Urothelium cell line (cell line): Measurements from ENCODE around the gene CCDC148.

Experiments used
- DNase-seq: peaks from one replicate; pipeline ENCODE4 v3.0.0; 2011; ENCODE audit warnings: low spot score, mixed read lengths
- FAIRE-seq: peaks from 2 replicates; lab custom pipeline; 2011; peaks lifted over from hg19 to GRCh38; lab: Jason Lieb, UNC

Gene CCDC148

GRCh38 chr2:158131919-158132566 is 324.5 kb downstream of the CCDC148 start:
- FAIRE-seq = no peak
- no peak for DNase-seq

GRCh38 chr2:158131483-158131912 is 325.1 kb downstream of the CCDC148 start:
- FAIRE-seq = no peak
- no peak for DNase-seq

GRCh38 chr2:158130832-158131473 is 325.6 kb downstream of the CCDC148 start:
- FAIRE-seq = no peak
- no peak for DNase-seq

DNA sequence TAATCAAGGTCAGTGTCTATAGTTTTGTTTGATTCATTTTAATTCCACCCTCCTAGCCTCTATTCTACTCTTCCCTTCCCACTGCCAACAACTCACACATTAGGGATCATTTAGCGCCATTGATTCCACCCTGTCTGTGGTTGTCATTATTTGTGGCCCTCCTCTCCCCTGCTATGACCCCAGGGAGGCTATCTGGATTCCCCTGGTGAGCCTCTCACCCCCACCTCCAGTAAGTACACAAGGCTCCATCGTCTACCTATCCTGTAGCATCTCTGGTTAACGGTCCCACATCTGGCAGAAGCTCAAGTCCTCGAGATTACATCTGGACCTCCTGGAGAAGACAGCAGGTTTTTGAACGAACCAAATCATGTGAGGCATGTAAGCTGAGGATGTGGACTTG is 327.5 kb downstream of the CCDC148 start:
- DNase-seq (no peak), FAIRE-seq (no peak)

DNA sequence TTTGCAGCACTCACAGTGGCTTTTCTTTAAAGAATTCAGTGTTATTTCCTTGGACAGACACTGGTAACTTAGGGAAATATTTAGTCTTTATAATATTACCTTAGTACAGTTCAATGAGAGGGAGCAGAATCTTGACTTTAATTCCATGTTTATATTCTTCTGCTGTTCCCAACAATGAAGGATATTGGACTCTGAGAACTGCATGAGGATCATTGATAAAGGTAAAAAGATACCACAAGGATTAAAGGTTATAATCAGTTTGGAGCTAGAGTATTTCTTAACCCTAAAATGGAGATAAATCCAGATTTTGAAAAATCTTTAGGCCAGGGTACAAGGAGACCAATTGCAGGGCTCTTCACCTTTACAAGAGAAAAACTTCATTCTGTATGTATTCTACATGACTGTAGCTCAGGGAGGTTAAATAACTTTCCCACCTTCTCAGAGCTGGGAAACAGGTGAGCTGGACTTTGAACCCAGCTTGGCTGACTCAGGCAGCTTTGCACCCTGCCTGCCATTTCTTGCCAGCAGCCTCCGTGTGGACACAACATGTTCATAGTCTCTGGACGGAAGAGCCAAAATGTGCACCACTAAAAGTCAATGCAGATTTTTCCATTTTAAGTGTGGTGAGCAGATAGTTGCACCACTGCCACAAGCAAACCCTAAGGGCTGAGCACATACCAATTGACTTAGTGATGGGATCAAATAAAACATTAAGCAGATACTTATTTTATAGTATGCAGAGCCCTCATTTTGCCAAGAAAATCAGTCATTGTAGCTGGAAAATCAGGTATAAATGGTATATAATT is 328.2 kb downstream of the CCDC148 start:
- DNase-seq (no peak), FAIRE-seq (no peak)

GRCh38 chr2:158127380-158127804 is 329.2 kb downstream of the CCDC148 start:
- no peak for DNase-seq
- FAIRE-seq = no peak

DNA sequence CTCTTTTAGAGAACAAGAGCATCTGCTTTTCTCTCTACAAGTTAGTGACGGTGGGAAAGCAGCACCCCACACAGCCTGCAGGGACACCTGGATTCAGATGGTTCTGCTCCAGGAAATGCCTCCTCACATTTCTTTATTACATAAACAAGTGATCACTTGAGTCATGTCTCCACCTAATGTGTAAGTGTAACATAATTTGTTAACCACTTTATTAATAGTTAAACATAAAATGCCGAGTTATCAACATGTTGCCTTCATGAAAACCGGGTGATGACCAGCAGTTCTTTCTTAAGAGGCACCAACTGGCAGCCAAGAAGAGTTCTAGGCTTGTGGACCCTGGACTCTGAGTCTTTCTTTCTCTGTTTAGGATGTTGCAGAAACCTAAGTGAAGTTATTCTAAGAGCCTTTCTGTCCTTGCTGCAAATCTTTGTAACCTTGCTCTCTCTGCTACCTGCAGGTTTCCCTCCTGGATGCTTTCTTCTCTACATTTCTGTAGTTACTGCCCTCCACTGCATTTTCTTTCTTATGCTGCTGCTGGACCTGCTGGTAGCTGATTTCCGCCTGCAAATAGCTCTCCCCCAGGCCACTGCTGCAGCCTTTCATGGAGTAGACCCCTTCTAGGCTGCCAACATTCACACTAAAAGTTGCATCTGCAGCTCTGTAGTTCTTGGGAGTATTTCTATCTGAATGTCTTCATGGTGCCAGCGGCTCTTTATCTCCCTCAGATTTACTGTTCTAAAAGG is 330.6 kb downstream of the CCDC148 start:
- FAIRE-seq (no peak), DNase-seq (no peak)

- no peak for DNase-seq
- no peak for FAIRE-seq
Measured at GRCh38 chr2:158124896-158125295, 331.7 kb downstream of the CCDC148 start.
